ENCODE data around the gene PTK6. TPM values are rescaled to one million over a fixed set of nuclear protein-coding genes. Genes with fewer than 3 reads are reported as not detected.

The PTK6 gene
- total and polyA plus RNA-seq, 2 of the 13 experiments (the other 11 are each of a cell fraction or from before 2014, with no cell fraction given) = 0.08 TPM; not detected in 1

GRCh38 chr20:63499338-63499969 is 37.7 kb downstream of the PTK6 start (continued):
- no peak for TF ChIP-seq TERF1 (CRISPR knock-in tag; IDR thresholded peaks at IDR 0.05)
- TF ChIP-seq HNRNPK (IDR thresholded peaks at IDR 0.05; ENCODE audit: low read depth, low read length, poor library complexity, severe bottlenecking) = peak; percentile 70
- TF ChIP-seq RARA (CRISPR knock-in tag; IDR thresholded peaks at IDR 0.05) = no peak
- no peak for TF ChIP-seq ZSCAN20 (CRISPR knock-in tag; IDR thresholded peaks at IDR 0.05; ENCODE audit: borderline replicate concordance)
- peak; percentile 40; the same call in 1 of the 2 replicates for TF ChIP-seq BHLHE40 (IDR thresholded peaks at IDR 0.05; ENCODE audit: low read length)
- no peak for TF ChIP-seq HOXA3 (CRISPR knock-in tag; IDR thresholded peaks at IDR 0.05)
- no peak for TF ChIP-seq HNRNPL (IDR thresholded peaks at IDR 0.05; ENCODE audit: low read depth, low read length)
- TF ChIP-seq, protein P1, sequence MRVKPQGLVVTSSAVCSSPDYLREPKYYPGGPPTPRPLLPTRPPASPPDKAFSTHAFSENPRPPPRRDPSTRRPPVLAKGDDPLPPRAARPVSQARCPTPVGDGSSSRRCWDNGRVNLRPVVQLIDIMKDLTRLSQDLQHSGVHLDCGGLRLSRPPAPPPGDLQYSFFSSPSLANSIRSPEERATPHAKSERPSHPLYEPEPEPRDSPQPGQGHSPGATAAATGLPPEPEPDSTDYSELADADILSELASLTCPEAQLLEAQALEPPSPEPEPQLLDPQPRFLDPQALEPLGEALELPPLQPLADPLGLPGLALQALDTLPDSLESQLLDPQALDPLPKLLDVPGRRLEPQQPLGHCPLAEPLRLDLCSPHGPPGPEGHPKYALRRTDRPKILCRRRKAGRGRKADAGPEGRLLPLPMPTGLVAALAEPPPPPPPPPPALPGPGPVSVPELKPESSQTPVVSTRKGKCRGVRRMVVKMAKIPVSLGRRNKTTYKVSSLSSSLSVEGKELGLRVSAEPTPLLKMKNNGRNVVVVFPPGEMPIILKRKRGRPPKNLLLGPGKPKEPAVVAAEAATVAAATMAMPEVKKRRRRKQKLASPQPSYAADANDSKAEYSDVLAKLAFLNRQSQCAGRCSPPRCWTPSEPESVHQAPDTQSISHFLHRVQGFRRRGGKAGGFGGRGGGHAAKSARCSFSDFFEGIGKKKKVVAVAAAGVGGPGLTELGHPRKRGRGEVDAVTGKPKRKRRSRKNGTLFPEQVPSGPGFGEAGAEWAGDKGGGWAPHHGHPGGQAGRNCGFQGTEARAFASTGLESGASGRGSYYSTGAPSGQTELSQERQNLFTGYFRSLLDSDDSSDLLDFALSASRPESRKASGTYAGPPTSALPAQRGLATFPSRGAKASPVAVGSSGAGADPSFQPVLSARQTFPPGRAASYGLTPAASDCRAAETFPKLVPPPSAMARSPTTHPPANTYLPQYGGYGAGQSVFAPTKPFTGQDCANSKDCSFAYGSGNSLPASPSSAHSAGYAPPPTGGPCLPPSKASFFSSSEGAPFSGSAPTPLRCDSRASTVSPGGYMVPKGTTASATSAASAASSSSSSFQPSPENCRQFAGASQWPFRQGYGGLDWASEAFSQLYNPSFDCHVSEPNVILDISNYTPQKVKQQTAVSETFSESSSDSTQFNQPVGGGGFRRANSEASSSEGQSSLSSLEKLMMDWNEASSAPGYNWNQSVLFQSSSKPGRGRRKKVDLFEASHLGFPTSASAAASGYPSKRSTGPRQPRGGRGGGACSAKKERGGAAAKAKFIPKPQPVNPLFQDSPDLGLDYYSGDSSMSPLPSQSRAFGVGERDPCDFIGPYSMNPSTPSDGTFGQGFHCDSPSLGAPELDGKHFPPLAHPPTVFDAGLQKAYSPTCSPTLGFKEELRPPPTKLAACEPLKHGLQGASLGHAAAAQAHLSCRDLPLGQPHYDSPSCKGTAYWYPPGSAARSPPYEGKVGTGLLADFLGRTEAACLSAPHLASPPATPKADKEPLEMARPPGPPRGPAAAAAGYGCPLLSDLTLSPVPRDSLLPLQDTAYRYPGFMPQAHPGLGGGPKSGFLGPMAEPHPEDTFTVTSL (CRISPR knock-in tag; IDR thresholded peaks at IDR 0.05; ENCODE audit: borderline replicate concordance) = no peak
- no peak for TF ChIP-seq ELF4 (CRISPR knock-in tag; IDR thresholded peaks at IDR 0.05; ENCODE audit: borderline replicate concordance)
- no peak for TF ChIP-seq MEIS1 (CRISPR knock-in tag; IDR thresholded peaks at IDR 0.05; ENCODE audit: borderline replicate concordance)
- TF ChIP-seq PRDM10 (CRISPR knock-in tag; IDR thresholded peaks at IDR 0.05; ENCODE audit: low read depth) = no peak
- TF ChIP-seq ZNF460 (CRISPR knock-in tag; IDR thresholded peaks at IDR 0.05; ENCODE audit: borderline replicate concordance) = no peak

Measured in HepG2 (cell line).